Activated CD4-positive, alpha-beta T cell treated with anti-CD3 and anti-CD28 coated beads for 24 hours (primary cell): ENCODE results near the gene CACNG4.
"Not testable (repeated sequence)": the region's sequence is repeated elsewhere in the genome, so short reads cannot be mapped to it uniquely, and the experiment has no call there.

Source experiments
- DNase-seq, 2 donors: peaks; one replicate each; pipeline ENCODE4 v3.0.0-alpha.2; 2020; ENCODE audit warnings: low read depth in 2 of 2

The CACNG4 gene

DNA sequence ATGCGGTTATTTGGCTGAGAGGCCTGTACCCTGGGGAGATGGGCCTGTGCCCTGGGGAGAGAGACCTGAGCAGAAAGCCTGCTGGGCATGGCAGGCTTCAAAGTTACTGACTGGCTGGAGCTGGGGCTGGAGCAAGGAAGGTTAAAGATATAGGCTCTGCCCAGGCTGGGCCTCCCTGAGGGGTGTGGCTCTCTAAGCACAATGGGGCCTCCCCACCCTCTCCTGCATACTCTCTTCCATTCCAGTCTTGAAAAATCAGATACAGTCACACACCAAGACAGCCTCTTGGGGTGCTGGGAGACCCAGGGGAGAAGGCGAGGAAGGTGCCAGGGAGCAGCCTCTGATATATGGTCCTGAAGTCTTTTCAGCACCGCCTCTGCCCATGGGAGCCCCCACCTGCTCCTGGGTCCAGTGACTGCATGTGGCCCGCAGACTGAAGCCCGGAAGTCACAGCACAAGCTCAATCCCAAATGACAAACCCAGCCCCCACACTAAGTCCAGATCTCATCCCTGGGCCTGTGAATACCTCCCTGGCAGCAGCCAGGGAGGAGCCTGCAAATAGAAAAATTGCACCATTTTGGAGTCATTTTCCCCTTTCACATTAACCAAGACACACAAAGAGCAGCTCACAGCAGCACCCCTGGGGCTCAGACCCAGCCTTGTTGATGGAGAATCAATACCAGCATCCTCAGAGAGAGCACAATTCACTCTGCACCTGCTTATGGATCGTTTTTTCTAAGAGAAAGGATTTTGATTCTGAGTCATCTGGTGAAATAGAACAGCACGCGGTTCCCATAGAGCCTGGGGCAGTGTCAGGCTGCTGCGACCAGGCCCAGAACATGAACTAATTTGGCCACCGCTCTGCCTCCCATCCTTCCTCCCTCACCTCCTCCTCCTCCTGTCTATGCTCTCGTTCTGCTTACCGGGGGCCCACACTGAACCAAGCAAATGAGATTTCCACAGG lies 54.2 kb downstream of the CACNG4 start:
- no peak for DNase-seq

DNA sequence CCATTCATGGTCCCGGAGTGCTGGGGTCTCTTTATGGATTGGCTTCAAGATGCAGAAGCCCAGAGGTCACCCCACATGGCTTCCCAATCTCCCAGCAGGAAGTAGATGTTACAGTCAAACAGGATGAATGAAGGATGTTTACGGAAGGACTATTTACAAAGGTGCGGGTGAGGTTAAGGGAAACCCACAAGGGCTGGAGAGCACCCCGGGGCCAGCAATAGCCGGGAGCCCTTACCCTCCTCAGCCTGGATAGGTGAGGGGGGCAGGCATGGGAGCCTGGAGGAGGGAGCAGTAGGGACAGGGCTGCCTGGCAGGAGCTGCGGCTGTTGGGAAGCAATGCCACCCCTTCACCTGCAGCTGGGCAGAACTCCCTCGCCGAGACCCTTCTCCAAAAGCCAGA lies 55.3 kb downstream of the CACNG4 start:
- no peak for DNase-seq

DNA sequence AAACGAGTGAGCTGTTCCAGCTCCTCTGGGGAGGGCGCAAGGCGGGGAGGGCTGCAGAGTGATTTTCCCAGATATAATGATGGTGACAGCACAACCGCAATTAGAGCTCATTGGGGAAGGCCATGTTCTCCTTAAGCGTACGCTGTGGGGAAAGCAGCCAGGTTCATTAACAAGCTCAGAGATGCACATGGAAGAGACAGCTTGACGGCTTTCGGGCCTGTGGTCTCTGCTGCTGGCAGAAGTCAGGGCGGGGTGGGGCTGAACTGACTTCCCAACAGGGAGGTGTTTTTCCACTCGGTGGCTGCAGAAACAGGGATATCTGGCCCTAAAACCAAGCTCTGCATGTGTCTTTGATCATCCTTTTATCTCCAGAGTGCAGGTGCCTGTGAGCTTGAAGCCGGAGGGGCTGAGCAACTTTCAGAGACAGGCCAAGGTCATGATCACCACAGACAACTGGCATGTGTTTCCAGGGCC lies 55.8 kb downstream of the CACNG4 start:
- no peak for DNase-seq

DNA sequence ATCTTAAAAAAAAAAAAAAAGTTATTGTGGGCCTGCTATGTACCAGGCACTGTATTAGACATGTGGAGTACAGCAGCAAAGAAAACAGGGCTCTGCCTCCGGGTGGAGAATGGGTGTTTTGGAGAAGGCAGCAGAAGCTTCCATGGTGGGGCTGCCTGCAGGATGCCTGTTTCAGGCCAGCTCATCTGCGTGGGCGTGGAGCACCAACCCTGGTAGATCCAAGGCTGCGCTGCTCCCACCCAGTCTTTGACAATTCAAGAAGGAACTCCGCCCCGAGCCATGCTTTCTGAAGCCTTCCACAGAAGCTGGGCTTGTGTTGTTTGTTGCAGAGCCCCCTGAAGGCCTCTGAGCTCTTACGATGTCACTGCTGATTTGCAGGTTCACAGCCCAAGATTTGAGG lies 56.7 kb downstream of the CACNG4 start:
- DNase-seq: no peak

DNA sequence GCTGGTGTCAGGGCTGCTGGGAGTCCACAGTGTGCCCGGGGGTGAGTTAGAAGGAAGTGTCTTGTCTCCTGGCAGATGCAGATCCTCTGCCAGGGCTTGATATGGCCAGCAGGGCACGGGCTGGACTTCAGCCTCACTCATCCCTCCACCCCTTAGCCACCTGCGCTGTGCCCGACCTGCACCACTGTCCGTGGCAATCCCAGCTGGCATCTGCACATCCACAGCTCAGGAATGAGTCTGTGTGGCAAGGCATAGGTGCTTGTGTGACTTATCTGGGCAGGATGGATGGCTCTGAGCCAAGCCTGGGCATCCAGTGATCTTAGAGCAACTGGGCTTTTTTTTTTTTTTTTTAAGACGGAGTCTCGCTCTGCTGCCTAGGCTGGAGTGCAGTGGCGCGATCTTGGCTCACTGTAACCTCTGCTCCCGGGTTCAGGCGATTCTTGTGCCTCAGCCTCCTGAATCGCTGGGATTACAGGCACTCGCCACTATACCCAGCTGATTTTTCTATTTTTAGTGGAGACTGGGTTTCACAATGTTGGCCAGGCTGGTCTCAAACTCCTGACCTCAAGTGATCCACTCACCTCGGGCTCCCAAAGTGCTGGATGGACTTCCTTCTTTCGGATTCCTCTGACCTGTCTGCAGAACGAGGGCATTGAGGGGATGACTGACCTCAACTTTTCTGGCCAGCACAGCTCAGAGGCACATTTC lies 57.4 kb downstream of the CACNG4 start:
- no peak for DNase-seq

DNA sequence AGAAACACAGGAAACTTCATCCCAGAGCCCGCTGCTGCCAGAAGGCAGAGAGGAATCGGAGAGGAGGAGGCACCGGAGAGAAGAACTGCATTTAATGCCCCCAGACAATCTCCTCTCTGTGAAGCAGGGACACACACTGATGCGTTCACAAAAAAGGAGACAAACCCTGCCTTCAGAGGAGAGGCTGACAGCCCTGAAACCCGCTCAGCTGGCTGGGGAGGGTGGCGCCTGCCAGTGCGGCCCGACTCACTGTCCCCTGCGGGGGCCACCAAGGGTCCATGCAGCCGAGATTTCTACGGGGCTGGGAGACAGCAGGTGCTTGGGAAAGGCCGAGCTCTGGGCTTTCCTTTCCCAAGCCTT lies 57.9 kb downstream of the CACNG4 start:
- DNase-seq: no peak

DNA sequence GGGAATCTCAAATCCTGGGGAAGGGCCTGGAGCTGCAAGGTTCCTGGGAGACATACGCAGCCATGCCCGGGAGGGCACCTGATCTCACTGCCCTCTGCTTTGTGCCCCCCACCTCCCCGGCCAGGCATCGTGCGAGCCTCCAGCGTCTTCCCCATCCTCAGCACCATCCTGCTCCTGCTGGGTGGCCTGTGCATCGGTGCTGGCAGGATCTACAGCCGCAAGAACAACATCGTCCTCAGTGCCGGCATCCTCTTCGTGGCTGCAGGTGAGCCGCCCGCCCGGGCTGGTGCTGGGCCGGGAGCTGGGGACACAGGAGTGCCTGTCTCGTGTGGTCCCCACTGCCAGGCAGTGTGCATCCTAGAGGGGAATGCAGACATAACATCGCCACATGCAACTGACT lies 60.2 kb downstream of the CACNG4 start:
- DNase-seq: no peak

DNA sequence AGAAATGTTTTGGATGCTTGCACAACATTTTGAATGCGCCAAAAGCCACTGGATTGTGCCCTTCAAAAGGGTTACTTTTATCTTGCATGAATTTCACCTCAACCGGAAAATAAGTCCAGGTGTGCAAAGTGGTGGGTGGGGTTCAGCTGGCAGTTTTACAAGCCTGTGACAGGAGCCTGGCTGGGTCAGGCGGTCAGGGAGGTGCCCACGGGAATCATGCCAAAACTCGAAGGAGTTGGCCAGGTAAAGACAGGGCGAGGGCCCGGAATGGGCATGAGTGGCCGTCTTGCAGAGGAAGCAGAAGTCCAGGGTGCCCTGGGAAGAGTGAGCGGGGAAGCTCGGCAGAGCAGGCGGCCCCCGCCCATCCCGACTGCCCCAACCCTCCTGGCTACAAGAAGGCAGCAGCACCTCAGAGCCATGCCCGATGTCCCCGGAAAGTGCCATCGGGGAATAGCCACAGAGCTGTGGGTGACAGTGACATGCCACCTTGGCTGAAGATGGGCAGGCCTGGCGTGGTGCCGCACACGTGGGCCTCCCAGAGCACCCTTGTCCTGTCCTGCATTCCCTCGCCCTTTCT lies 60.8 kb downstream of the CACNG4 start:
- DNase-seq: no peak

DNA sequence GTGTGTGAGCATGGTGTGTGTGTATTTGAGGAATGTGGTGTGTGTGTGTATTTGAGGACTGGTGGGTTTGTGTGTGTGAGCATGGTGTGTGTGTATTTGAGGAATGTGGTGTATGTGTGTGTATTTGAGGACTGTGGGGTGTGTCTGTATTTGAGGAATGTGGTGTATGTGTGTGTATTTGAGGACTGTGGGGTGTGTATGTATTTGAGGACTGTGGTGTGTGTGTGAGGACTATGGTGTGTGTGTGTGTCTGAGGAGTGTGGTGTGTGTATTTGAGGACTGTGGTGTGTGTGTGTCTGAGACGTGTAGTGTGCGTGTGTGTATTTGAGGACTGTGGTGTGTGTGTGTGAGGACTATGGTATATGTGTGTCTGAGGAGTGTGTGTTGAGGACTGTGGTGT lies 61.8 kb downstream of the CACNG4 start:
- DNase-seq: no peak

DNA sequence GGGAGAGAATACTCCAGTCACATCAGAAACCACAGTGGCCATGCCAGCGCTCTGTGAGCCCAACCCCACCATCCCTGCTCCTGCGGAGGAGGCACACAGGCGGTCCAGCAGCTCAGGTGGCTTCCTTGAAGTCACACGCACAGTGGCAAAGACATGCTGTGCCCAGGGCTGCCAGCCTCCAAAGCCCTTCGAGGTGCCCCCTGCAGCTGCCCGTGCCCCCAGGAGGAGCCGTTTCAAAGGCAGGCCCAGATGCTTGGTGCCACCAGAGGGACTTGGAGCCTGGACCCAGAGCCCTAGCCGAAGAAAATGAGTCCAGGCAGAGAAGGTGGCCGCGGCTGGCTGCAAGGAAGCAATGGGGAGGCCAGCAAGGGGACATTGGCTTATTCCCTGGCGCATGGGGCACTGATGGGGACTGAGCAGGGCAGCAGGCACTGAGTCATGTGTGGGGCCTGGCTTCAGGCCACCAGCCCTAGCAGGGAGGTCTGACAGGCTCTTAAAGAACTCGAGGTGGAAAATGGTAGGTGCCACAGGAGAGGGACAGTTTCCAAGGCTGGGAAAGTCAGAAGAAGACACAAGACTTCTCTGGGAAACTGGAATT lies 62.6 kb downstream of the CACNG4 start:
- DNase-seq: no peak

DNA sequence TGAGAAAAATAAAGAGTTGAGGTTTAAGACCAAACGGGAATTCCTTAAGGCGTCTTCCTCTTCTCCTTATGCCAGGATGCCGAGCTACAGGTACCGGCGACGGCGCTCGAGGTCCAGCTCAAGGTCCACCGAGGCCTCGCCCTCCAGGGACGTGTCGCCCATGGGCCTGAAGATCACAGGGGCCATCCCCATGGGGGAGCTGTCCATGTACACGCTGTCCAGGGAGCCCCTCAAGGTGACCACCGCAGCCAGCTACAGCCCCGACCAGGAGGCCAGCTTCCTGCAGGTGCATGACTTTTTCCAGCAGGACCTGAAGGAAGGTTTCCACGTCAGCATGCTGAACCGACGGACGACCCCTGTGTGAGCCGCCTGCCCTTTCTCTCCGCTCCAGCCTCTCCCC lies 66.1 kb downstream of the CACNG4 start:
- no peak for DNase-seq

DNA sequence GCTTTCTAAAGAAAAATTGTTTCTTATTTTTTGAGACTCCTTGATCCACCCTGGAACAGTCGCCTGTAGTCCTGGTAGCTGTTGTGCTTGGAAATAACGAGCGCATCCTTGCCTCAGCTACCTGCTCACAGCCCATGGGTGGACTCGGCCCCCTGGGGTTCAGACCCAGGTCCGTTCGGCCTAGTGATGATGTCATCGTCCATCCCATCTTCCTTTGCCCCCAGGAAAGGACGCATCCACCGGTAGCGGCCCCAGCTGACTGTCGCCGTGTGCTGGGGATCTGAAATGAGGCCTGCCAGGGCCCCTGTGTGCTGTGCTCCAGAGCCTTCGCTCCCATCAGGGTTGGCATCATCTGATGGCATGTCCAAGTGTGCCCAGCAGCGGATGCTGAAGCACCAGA lies 67.9 kb downstream of the CACNG4 start:
- no peak for DNase-seq

DNA sequence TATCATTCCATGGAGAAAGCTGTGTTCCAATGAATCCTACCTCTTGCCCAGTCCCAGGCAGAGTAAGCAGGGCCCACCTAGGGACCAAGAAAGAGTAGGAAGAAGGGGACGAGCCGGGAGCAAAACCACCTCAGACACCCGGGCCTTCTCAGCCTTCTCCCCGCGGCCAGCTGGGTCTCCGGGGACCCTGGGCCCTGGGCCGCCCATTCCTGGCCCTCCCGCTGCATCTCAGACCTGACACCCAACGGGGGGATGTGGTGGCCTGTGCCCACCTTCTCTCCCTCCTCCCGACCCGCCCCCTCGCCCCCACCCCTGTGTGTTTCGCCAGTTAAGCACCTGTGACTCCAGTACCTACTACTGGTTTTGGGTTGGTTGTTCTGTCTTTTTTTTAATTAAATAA lies 68.5 kb downstream of the CACNG4 start:
- no peak for DNase-seq

DNA sequence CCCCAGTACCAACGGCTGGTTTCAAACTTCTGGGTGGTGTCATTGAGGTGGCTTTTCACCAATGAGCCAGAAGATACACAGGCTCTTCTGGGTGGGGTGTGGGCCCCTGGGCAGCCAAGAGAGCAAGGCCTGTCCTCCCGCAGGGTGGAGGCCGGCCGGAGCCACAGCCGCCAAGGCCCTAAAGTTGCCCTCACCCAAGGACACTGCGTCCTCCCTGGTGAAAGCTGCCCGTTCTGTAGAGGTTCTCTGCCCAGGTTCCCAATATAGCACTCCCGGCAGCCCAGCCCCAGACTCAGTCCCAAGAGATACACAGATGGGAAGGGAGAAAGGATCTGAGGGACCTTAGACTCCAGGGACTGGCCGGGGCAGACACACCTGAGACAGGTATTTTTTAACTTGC lies 69.1 kb downstream of the CACNG4 start:
- no peak for DNase-seq

DNA sequence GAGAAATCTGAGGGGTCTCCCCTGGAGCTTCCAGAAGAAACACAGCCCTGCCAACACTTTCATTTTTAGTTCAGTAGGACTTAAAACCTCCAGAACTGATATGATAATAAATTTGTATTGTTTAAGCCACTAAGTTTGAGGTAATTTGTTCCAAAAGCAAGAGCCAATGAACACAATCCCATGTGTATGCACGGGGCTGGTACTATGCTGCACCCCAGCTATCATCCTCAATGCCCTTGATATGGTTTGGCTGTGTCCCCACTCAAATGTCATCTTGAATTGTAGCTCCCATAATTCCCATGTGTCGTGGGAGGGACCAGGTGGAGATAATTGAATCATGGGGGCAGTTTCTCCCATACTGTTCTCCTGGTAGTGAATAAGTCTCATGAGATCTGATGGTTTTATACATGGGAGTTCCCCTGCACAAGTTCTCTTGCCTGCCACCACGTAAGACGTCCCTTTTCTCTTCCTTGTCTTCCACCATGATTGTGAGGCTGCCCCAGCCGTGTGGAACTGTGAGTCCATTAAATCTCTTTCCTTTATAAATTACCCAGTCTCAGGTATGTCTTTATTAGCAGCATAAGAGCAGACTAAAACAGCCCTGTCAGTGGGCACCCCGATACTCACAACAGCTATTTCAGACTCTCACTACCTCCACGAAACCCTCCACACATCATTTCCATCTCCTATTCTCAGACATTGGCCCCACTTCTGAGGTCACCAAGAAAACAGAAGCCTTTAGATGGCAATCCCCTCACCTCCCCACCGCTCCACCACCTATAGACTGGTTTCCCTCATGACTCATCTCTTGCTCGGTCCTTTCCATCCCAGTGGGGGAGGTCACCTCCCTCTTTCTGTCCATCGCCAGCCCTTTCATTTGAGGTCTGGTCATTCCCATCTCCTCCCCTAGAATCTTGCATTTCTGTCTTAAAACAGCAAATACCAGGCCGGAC lies 70.9 kb downstream of the CACNG4 start:
- DNase-seq: no peak

DNA sequence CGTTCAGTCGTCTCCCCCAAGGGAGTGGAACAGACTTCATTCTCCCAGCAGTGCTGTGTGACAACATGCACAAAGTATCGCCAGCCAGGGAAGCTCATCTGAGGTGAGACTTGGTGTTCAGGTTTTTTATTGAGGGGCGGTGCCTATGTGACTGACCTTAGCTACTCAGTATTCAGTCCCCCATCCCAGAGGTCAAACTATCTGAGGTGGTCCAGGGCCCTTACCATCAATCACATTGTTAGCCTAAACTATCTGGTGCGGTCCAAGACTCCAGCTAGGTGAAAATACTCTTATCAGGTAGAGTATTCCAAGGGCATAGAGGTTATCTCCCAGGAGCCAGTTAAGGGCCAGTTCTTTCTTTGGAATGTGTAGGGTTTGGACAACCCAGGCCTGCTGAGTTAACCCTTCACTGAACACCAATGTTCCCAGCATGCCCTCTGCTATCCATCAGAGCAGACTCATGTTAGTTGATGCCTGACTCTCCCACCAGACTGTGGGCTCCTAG lies 74.4 kb downstream of the CACNG4 start:
- DNase-seq: no peak

DNA sequence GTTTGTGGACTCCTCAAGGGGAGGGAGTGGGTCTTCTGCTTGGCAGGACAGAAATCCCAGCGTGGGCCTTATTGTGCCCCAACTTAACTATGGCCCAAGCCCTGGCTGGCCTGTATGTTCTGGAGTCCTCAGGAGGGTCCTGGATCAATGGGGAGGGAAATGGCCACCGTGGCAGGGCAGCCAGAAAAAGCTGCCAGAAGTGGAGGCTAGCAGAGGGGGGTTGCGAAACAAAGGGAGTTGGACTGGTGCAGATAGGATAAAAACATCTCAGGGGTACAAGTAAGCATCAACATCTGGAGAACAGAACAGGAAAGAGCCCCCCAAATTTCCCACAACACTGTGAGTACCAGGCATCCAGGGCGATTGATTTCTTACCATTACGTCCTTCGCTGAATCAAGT lies 76.1 kb downstream of the CACNG4 start:
- no peak for DNase-seq

DNA sequence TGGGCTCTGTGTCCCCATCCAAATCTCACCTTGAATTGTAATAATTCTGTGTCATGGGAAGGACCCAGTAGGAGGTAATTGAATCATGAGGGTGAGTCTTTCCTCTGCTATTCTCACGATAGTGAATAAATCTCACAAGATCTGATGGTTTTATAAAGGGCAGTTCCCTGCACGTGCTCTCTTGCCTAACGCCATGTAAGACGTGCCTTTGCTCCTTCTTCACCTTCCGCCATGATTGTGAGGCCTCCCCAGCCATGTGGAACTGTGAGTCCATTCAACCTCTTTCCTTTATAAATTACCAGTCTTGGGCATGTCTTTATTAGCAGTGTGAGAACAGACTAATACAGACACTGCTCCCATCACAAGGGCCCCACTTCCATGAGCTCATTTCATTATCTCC lies 76.6 kb downstream of the CACNG4 start:
- not testable (repeated sequence) for DNase-seq

DNA sequence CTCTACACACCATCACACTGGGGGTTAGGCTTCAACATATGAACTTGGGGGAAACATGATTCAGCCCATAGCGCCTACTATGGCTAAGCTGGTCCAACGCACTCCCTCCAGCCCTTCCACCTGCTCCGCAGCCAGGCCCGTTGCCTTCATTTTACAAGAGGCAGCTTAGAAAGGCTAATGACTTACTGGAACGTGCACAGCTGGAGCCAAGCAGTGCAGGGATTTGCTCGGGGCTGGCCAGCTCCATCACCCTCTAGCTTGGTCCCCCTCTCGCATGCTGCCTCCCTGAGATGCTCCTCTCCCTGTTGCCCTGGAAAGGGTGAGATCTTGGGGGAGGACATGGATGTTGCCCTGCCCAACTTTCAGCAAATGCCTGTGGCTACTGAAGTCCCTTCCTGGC lies 77.0 kb downstream of the CACNG4 start:
- no peak for DNase-seq

DNA sequence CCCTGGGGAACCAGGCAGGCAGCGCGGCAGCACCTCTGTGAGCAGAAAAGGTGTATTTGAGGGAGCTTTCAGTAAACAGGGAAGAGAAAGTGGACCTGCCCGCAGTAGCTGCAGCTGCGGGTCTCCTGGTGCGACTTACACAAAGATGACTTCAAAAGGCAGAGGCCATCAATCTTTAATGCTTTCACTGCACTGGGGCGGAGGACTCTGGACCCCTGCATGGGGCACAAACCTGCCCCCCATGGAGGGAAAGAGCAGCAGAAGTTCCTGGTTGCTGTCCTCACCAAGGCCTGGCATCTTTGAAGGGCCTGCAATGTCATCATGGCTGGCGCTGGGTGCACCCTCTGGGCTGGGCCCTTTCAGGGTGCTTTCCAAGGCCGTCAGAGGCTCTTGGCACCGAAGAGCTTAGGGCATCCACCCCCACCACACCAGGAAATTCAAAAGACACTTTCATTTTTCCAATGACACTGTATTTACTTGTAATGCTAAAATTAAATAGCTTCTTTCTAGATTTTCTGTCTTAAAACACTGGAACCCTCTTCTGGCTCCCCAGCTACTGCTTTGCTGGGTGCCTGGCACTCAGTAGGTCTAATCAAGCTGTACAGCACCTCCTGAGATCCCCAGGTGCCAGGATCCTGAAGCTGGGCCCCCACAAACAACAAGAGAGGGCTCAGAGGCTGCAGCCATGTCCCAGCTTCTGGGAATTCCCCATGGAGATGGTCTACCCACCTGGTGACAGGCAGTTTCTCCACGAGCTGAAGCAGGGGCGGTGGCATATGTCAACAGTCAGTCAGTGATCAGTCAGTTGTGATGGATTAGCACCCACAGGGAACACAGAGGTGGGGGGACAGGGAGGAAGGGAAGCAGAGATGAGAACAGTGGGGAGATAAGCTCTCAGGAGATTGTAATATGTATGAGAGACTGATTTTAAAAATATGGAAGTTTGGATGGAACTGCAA lies 77.7 kb downstream of the CACNG4 start:
- DNase-seq: no peak
